ENCODE data around the gene RFTN1.

Gene RFTN1

GRCh38 chr3:16289144-16289889 lies 224.2 kb downstream of the RFTN1 start:
- no peaks in the 10 kb centered on the region for H3K27me3 ChIP-seq (ENCODE audit: insufficient read depth, low read length, poor library complexity, severe bottlenecking)
- H3K4me1 ChIP-seq (ENCODE audit: insufficient read depth, low read length, poor library complexity, severe bottlenecking), result peaks cover 22% of the 10 kb centered on the region
- H3K9me2 ChIP-seq (replicated peaks; ENCODE audit: low read depth, low read length), result no peaks in the 10 kb centered on the region
- H3K9ac ChIP-seq (ENCODE audit: low read depth, low read length, poor library complexity, severe bottlenecking), result no peak overlapping the region
- H3K9me3 ChIP-seq (ENCODE audit: insufficient read depth, low read depth, low read length), result peaks cover 9% of the 10 kb centered on the region; the same call in 1 of the 2 replicates
- peaks cover 9% of the 10 kb centered on the region; the same call in 1 of the 2 replicates for H3F3A ChIP-seq (ENCODE audit: low read depth)
- H4K20me1 ChIP-seq (ENCODE audit: insufficient read depth, low read length, poor library complexity, severe bottlenecking), result no peaks in the 10 kb centered on the region
- H2AFZ ChIP-seq (ENCODE audit: low read length), result no peak overlapping the region
- H3K36me3 ChIP-seq (ENCODE audit: insufficient read depth, low read length), result peaks cover 26% of the 10 kb centered on the region
- TF ChIP-seq EZH2phosphoT487 (IDR thresholded peaks at IDR 0.05; ENCODE audit: borderline replicate concordance), result no peak
- TF ChIP-seq, protein P1, sequence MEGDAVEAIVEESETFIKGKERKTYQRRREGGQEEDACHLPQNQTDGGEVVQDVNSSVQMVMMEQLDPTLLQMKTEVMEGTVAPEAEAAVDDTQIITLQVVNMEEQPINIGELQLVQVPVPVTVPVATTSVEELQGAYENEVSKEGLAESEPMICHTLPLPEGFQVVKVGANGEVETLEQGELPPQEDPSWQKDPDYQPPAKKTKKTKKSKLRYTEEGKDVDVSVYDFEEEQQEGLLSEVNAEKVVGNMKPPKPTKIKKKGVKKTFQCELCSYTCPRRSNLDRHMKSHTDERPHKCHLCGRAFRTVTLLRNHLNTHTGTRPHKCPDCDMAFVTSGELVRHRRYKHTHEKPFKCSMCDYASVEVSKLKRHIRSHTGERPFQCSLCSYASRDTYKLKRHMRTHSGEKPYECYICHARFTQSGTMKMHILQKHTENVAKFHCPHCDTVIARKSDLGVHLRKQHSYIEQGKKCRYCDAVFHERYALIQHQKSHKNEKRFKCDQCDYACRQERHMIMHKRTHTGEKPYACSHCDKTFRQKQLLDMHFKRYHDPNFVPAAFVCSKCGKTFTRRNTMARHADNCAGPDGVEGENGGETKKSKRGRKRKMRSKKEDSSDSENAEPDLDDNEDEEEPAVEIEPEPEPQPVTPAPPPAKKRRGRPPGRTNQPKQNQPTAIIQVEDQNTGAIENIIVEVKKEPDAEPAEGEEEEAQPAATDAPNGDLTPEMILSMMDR (conservative IDR thresholded peaks at IDR 0.05; ENCODE audit: low read length), result no peak
- peaks cover 7% of the 10 kb centered on the region; the same call in 1 of the 2 replicates for H3K79me2 ChIP-seq (ENCODE audit: insufficient read depth, low read length)
- H3K4me3 ChIP-seq (ENCODE audit: low read length, poor library complexity, severe bottlenecking), result no peak overlapping the region
- H3K4me2 ChIP-seq (ENCODE audit: low read depth, low read length, poor library complexity, severe bottlenecking), result no peak overlapping the region

GRCh38 chr3:16288664-16289063 lies 224.8 kb downstream of the RFTN1 start:
- TF ChIP-seq, protein P1 (conservative IDR thresholded peaks at IDR 0.05; ENCODE audit: low read length), result no peak
- Histone ChIP-seq H3K9ac (ENCODE audit: low read depth, low read length, poor library complexity, severe bottlenecking) (no peak overlapping the region), H3F3A (ENCODE audit: low read depth) (peaks cover 9% of the 10 kb centered on the region; the same call in 1 of the 2 replicates), H2AFZ (ENCODE audit: low read length) (no peak overlapping the region), H3K4me1 (ENCODE audit: insufficient read depth, low read length, poor library complexity, severe bottlenecking) (peaks cover 22% of the 10 kb centered on the region), H3K79me2 (ENCODE audit: insufficient read depth, low read length) (peaks cover 7% of the 10 kb centered on the region; the same call in 1 of the 2 replicates), H3K9me2 (replicated peaks; ENCODE audit: low read depth, low read length) (no peaks in the 10 kb centered on the region), H3K4me2 (ENCODE audit: low read depth, low read length, poor library complexity, severe bottlenecking) (no peak overlapping the region), H3K36me3 (ENCODE audit: insufficient read depth, low read length) (peaks cover 22% of the 10 kb centered on the region), H4K20me1 (ENCODE audit: insufficient read depth, low read length, poor library complexity, severe bottlenecking) (no peaks in the 10 kb centered on the region), H3K4me3 (ENCODE audit: low read length, poor library complexity, severe bottlenecking) (no peak overlapping the region), H3K27me3 (ENCODE audit: insufficient read depth, low read length, poor library complexity, severe bottlenecking) (no peaks in the 10 kb centered on the region), H3K9me3 (ENCODE audit: insufficient read depth, low read depth, low read length) (peaks cover 6% of the 10 kb centered on the region; the same call in 1 of the 2 replicates)

GRCh38 chr3:16286751-16287543 lies 226.6 kb downstream of the RFTN1 start:
- Histone ChIP-seq H3K79me2 (ENCODE audit: insufficient read depth, low read length) (no peaks in the 10 kb centered on the region), H3K9me2 (replicated peaks; ENCODE audit: low read depth, low read length) (no peaks in the 10 kb centered on the region), H3K9me3 (ENCODE audit: insufficient read depth, low read depth, low read length) (no peaks in the 10 kb centered on the region), H3F3A (ENCODE audit: low read depth) (peaks cover 9% of the 10 kb centered on the region; the same call in 1 of the 2 replicates), H4K20me1 (ENCODE audit: insufficient read depth, low read length, poor library complexity, severe bottlenecking) (no peaks in the 10 kb centered on the region), H3K4me1 (ENCODE audit: insufficient read depth, low read length, poor library complexity, severe bottlenecking) (peaks cover 22% of the 10 kb centered on the region), H3K4me2 (ENCODE audit: low read depth, low read length, poor library complexity, severe bottlenecking) (no peak overlapping the region), H3K4me3 (ENCODE audit: low read length, poor library complexity, severe bottlenecking) (no peak overlapping the region), H3K36me3 (ENCODE audit: insufficient read depth, low read length) (peaks cover 10% of the 10 kb centered on the region; the same call in 1 of the 2 replicates), H2AFZ (ENCODE audit: low read length) (no peak overlapping the region), H3K9ac (ENCODE audit: low read depth, low read length, poor library complexity, severe bottlenecking) (no peak overlapping the region), H3K27me3 (ENCODE audit: insufficient read depth, low read length, poor library complexity, severe bottlenecking) (no peaks in the 10 kb centered on the region)
- TF ChIP-seq, protein P1 (conservative IDR thresholded peaks at IDR 0.05; ENCODE audit: low read length), result no peak
- no peak for TF ChIP-seq EZH2phosphoT487 (IDR thresholded peaks at IDR 0.05; ENCODE audit: borderline replicate concordance)

Measured in Loucy (cell line).